ENCODE results near the gene TGFBRAP1. TPM values are rescaled to one million over a fixed set of nuclear protein-coding genes. Genes with fewer than 3 reads are reported as not detected.
A peak's percentile ranks its signal among the peaks of the same experiment; 100 is the strongest.

TGFBRAP1 gene
- total RNA-seq, 1 donor from 2014 or later = 13.7 TPM

- TF ChIP-seq CTCF (IDR thresholded peaks at IDR 0.05; ENCODE audit: insufficient read depth, low read length, severe bottlenecking) = no peak
- H3K36me3 ChIP-seq (ENCODE audit: control insufficient read depth, insufficient read depth, low read length) = peaks cover 11% of the 10 kb centered on the region
- no peak overlapping the region for H3K4me3 ChIP-seq (ENCODE audit: low read depth, low read length)
- no peaks in the 10 kb centered on the region for H3K27me3 ChIP-seq (ENCODE audit: control insufficient read depth, insufficient read depth, low read length)
- DNase-seq (ENCODE audit: low read depth) (no peak), FAIRE-seq (no peak)
These were observed 55.5 kb downstream of the TGFBRAP1 start for GRCh38 chr2:105274046-105274445.

GRCh38 chr2:105272176-105272575 is 57.4 kb downstream of the TGFBRAP1 start:
- FAIRE-seq = no peak
- DNase-seq (ENCODE audit: low read depth) = no peak
- no peak for TF ChIP-seq CTCF (IDR thresholded peaks at IDR 0.05; ENCODE audit: insufficient read depth, low read length, severe bottlenecking)
- Histone ChIP-seq H3K27me3 (ENCODE audit: control insufficient read depth, insufficient read depth, low read length) (no peaks in the 10 kb centered on the region), H3K4me3 (ENCODE audit: low read depth, low read length) (no peak overlapping the region), H3K36me3 (ENCODE audit: control insufficient read depth, insufficient read depth, low read length) (peaks cover 14% of the 10 kb centered on the region)

- TF ChIP-seq CTCF (IDR thresholded peaks at IDR 0.05; ENCODE audit: insufficient read depth, low read length, severe bottlenecking) = no peak
- H3K36me3 ChIP-seq (ENCODE audit: control insufficient read depth, insufficient read depth, low read length) = peaks cover 17% of the 10 kb centered on the region
- no peaks in the 10 kb centered on the region for H3K27me3 ChIP-seq (ENCODE audit: control insufficient read depth, insufficient read depth, low read length)
- FAIRE-seq = no peak
- no peak for DNase-seq (ENCODE audit: low read depth)
- H3K4me3 ChIP-seq (ENCODE audit: low read depth, low read length) = no peak overlapping the region
These were observed 58.0 kb downstream of the TGFBRAP1 start for GRCh38 chr2:105271393-105272045.

DNA sequence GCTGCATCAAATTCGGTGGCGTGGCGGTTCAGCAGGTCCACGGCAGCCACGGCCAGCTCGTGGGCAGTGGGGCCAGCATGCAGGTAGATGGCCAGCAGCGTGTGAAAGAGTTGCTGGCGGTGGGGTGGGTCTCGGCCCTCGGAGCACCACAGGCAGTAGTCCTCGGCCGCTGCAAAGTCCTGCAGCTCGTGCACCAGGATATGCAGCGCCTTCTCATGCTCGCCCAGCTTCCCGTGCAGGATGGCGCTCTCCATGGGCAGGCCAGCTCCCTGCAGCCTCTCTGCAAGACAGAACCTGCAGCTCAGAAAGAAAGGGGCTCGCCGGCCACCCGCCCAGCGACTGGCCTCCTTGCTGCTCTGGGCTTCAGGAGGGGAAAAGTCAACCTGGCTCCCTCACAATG is 60.1 kb downstream of the TGFBRAP1 start:
- FAIRE-seq (no peak), DNase-seq (ENCODE audit: low read depth) (no peak)
- no peak for TF ChIP-seq CTCF (IDR thresholded peaks at IDR 0.05; ENCODE audit: insufficient read depth, low read length, severe bottlenecking)
- Histone ChIP-seq H3K4me3 (ENCODE audit: low read depth, low read length) (no peak overlapping the region), H3K36me3 (ENCODE audit: control insufficient read depth, insufficient read depth, low read length) (peaks cover 16% of the 10 kb centered on the region), H3K27me3 (ENCODE audit: control insufficient read depth, insufficient read depth, low read length) (no peaks in the 10 kb centered on the region)

- FAIRE-seq (no peak), DNase-seq (ENCODE audit: low read depth) (peak; percentile 62)
- no peak overlapping the region for H3K4me3 ChIP-seq (ENCODE audit: low read depth, low read length)
- no peaks in the 10 kb centered on the region for H3K27me3 ChIP-seq (ENCODE audit: control insufficient read depth, insufficient read depth, low read length)
- TF ChIP-seq CTCF (IDR thresholded peaks at IDR 0.05; ENCODE audit: insufficient read depth, low read length, severe bottlenecking) = no peak
- peaks cover 7% of the 10 kb centered on the region for H3K36me3 ChIP-seq (ENCODE audit: control insufficient read depth, insufficient read depth, low read length)
These were observed 66.9 kb downstream of the TGFBRAP1 start for GRCh38 chr2:105262651-105263091.

- peaks cover 2% of the 10 kb centered on the region for H3K36me3 ChIP-seq (ENCODE audit: control insufficient read depth, insufficient read depth, low read length)
- no peaks in the 10 kb centered on the region for H3K27me3 ChIP-seq (ENCODE audit: control insufficient read depth, insufficient read depth, low read length)
- FAIRE-seq (no peak), DNase-seq (ENCODE audit: low read depth) (peak; percentile 83)
- H3K4me3 ChIP-seq (ENCODE audit: low read depth, low read length) = no peak overlapping the region
- TF ChIP-seq CTCF (IDR thresholded peaks at IDR 0.05; ENCODE audit: insufficient read depth, low read length, severe bottlenecking) = no peak
These were observed 68.5 kb downstream of the TGFBRAP1 start for GRCh38 chr2:105261061-105261460.

Measured in bronchial epithelial cell (primary cell).